ENCODE measurements around the gene FCRL5.
"Not testable (repeated sequence)": the region's sequence is repeated elsewhere in the genome, so short reads cannot be mapped to it uniquely, and the experiment has no call there.

FCRL5 gene

DNA sequence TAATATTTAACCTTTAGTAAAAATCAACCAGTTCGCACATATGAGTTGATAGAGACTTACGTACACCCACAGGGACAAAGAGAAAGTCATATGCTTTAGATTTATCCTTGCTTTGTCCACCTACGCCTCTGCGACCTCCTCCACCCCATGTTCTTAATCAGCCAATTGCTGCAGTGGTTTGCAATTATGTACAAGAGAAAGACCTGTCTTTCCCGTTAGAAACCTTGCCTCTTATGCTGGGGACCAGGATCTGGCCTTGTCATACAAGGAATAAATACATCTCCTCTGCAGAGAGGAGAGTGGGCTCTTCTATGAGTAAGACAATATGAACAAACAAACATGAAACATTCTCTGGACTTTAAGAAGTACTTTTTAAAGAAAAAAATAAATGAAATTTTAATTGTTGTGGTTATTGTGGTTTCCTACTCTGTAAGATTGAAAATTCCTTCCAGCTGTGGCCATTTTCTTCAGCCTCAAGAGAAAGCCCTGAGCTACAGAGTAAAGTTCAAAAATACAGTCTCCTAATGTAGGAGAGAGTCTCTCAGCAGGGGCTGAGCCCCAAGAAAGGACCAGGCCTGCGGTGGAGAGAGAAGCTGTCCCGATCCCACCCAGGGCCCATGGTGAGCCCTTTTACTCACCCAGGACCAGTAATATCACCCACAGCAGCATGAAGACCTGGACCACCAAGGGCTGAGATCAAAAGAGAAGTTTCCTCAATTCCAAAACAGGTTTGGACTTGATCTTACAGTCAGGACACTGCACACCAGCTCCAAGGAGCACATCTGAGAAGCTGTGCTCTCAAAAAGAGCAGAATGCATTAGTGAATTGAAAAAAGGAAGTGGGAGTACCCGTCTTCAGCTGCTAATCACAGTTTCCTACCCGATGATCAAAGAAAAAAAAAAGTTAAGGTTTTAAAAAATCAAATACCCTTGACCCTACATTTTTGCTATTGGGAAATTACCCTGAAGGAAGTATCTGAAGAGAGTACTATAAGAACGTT, at the start of gene FCRL5:
FCRL5 (minus strand) TSS at position 822 of the 1,000 bp plus-strand sequence; CDS start at position 669, 153 bp downstream.
- DNase-seq (ENCODE audit: low read depth in 1 of 2, low spot score in 1 of 2), result no peak

DNA sequence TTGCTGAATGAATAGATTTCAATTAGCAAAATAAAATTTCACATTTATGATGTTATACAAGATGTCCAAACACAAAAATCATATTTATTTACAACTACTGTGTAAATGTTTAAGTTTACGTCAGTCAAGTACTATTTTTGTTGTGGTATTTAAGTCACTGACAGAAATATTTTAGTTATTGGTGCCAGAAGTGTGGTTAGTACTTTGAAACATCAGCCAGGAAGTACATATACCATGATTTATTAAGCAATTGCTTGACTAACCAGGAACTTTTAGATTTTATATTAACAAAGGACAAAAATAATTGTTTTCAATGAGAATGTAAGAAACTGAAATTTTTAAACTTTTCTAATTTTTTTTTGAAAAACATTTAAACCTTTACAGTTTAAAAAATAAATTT, 47.9 kb upstream of the FCRL5 start:
- DNase-seq (ENCODE audit: low read depth in 1 of 2, low spot score in 1 of 2), result no peak

GRCh38 chr1:157597959-157598667, 45.8 kb upstream of the FCRL5 start, which contains the start of gene FCRL4:
Gene FCRL4 (minus strand): TSS chr1:157598085. CDS start chr1:157597944, 141 bp downstream.
- DNase-seq (ENCODE audit: low read depth in 1 of 2, low spot score in 1 of 2), result no peak

- DNase-seq (ENCODE audit: low read depth in 1 of 2, low spot score in 1 of 2), result no peak
Measured at GRCh38 chr1:157596384-157596783, 44.1 kb upstream of the FCRL5 start.

- DNase-seq (ENCODE audit: low read depth in 1 of 2, low spot score in 1 of 2), result no peak
Measured at GRCh38 chr1:157595356-157595755, 43.0 kb upstream of the FCRL5 start.

DNA sequence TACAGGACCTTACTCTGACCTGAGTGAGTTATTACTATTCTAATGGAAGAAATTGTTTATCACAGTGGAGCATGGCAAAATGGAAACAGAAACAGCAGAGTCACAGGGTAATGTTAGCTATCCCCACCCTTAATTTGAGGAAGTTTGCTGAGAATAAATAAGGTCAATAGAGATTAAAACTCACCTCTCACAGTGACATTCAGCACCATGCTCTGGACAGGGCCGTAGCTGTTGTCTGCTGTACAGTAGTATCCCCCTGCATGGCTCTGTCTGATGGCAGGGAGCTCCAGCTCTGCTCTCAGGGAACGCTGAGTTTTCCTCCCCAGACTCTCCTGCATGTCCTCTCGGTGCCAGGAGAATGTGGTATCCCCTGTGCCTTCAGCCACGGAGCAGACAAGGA, 33.7 kb upstream of the FCRL5 start:
- no peak for DNase-seq (ENCODE audit: low read depth in 1 of 2, low spot score in 1 of 2)

DNA sequence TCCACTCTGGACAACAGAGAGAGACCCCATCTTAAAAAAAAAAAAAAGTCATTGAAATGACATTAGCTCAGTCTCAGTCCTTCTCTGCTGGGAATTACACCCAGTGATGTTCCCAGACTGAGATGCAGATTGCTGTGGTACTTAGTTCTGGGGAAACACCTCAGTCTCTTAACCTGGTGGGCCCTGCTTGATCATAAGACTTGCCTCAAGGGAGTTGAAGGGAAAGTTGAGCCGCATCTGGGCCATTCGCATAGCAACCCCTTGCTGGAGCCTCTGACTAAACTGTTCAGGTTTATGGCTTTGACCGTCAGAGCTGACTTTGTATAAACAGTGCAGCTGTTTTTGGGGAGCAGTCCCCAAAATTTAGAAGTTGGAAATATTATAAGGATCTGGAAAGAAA, 32.2 kb upstream of the FCRL5 start:
- DNase-seq (ENCODE audit: low read depth in 1 of 2, low spot score in 1 of 2), result no peak

- DNase-seq (ENCODE audit: low read depth in 1 of 2, low spot score in 1 of 2), result no peak
Measured at GRCh38 chr1:157580828-157581210, 28.5 kb upstream of the FCRL5 start.

GRCh38 chr1:157580179-157580827, 28.0 kb upstream of the FCRL5 start:
- no peak for DNase-seq (ENCODE audit: low read depth in 1 of 2, low spot score in 1 of 2)

GRCh38 chr1:157577420-157577819, 25.1 kb upstream of the FCRL5 start:
- DNase-seq (ENCODE audit: low read depth in 1 of 2, low spot score in 1 of 2), result no peak

GRCh38 chr1:157575744-157576143, 23.4 kb upstream of the FCRL5 start:
- no peak for DNase-seq (ENCODE audit: low read depth in 1 of 2, low spot score in 1 of 2)

DNA sequence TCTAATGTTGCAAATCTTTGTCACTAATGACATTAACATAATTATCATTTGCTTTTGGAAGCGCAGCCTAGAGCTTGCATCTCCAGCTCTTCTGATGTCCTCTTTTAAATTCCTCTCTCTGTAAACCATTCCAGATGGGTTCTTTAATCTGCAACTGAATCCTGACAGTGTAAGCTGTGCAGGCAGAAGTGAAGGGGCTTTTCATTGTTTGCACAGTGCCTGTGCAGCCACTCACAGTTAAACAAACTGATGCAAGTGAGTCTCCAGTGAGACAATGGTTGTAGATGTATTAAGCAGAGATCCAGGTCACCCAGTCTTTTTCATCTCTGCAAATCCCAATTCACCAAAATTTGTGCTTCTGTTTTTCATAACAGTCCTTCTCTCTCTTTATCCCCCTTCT, 22.5 kb upstream of the FCRL5 start:
- DNase-seq (ENCODE audit: low read depth in 1 of 2, low spot score in 1 of 2), result no peak

- no peak for DNase-seq (ENCODE audit: low read depth in 1 of 2, low spot score in 1 of 2)
Measured at GRCh38 chr1:157566484-157567300, 14.4 kb upstream of the FCRL5 start.

- no peak for DNase-seq (ENCODE audit: low read depth in 1 of 2, low spot score in 1 of 2)
Measured at GRCh38 chr1:157562515-157562914, 10.2 kb upstream of the FCRL5 start.

- no peak for DNase-seq (ENCODE audit: low read depth in 1 of 2, low spot score in 1 of 2)
Measured at GRCh38 chr1:157558119-157558518, 5.8 kb upstream of the FCRL5 start.

DNA sequence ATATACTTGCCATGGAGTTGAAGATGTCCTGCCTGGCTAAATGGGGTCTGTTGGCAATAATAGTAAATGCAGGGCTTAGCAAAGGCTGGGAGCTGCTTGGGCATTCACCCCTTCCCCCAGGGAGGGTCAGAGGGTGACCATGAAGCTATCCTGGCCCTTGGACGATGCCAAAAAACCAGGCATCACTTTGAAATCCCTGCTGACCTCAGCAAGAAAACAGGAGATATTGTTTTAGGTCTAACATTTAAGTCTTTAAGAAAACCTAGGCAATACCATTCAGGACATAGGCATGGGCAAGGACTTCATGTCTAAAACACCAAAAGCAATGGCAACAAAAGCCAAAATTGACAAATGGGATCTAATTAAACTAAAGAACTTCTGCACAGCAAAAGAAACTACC, 4.2 kb downstream of the FCRL5 start:
- not testable (repeated sequence) for DNase-seq (ENCODE audit: low read depth in 1 of 2, low spot score in 1 of 2)

- no peak for DNase-seq (ENCODE audit: low read depth in 1 of 2, low spot score in 1 of 2)
Measured at GRCh38 chr1:157542676-157543075, 9.6 kb downstream of the FCRL5 start.

- no peak for DNase-seq (ENCODE audit: low read depth in 1 of 2, low spot score in 1 of 2)
Measured at GRCh38 chr1:157540852-157541251, 11.5 kb downstream of the FCRL5 start.

- no peak for DNase-seq (ENCODE audit: low read depth in 1 of 2, low spot score in 1 of 2)
Measured at GRCh38 chr1:157540160-157540748, 12.1 kb downstream of the FCRL5 start.

DNA sequence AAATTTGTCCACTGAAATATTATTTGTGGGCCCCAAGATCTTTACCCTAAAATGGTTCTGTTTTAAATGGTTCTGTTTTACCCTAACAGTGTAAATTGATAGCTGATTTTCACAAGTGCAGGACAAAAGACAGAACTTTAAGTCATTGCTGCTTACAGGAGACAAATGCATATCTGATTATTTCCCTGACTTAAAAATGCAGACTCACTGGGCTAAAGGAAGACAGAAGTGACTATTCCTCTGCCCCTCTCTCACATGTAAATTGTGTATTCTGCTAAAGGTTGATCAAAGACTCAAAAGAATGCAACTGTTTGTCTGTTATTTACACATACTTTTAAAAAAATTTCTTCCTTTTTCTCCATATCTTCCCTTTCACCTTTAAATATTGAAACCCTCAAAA, 12.7 kb downstream of the FCRL5 start:
- DNase-seq (ENCODE audit: low read depth in 1 of 2, low spot score in 1 of 2), result no peak
